AG04449 (cell line): ENCODE measurements around the gene SLA2.

Source experiments
- CTCF ChIA-PET: fragments of 350-600 bp; formaldehyde crosslinking; extraction: SDS; loops from one replicate; lab custom pipeline; 2021; ENCODE audit warnings: antibody characterized with exemption; lab: Yijun Ruan, JAX
- POLR2A ChIA-PET: fragments of 400-600, 350-600 bp; formaldehyde crosslinking; extraction: SDS; loops from one replicate; lab custom pipeline; 2020; ENCODE audit warnings: antibody characterized with exemption, inconsistent platforms; lab: Yijun Ruan, JAX
- DNase-seq: peaks from one replicate; pipeline ENCODE4 v3.0.0-alpha.2; 2010; ENCODE audit warnings: low read depth, low spot score
- H3K4me3 ChIP-seq: 2 replicates; pipeline ENCODE4 v1.5.1; 2011; ENCODE audit warnings: low read depth, mild to moderate bottlenecking, control low read depth, low read length
- TF ChIP-seq, protein P1 (sequence below): IDR thresholded peaks from one replicate; pipeline ENCODE4 v1.5.1; 2011; ENCODE audit warnings: mild to moderate bottlenecking, moderate library complexity, low read length, control low read depth, inconsistent platforms; ENCODE audit not compliant: insufficient read depth; ENCODE audit errors: missing control alignments

SLA2 gene

DNA sequence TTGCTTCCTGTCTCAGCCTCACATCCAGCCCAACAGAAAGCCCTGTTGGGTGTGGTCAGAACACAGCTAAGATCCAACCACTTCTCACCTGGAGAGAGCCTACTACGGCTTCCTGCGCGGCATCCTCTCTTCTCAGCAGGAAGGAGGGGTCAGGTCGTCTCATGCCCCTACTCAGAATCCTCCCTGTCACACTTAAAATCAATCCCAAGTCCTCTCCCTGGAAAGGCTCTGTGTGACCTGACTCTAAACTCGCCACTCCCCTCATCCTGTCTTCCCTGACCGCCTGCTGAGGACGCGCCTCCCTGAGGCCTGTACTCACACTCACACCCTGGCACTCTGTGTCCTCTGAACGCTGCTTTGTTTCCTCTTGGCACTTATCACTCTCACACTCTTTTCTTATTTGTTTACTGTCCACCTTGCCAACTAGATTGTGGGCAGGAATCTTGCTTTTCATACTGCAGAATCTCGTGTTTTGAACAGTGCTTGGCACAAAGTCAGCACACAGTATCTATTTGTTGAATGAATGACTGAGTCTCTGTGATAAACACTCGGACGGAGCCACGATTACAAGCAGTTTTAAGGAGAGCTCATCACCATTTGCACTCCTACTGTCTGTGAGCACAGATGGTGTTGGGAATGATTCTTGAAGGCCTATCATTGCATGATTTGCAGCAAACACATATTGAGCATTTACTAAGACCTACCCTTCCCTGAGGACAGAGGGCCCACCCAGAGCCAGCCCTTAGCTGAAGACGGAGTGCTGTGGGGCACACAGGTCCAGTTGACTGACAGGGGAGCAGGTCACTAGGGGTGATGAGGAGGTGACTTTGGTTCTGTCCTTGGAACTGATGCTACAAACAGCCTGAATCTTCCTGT lies 21.7 kb downstream of the SLA2 start:
- POLR2A ChIA-PET: no interaction called here
- CTCF ChIA-PET: interaction anchor here (0.5 to 2.1 kb wide), 6 partner anchors 12 to 142 kb away, joined by 3 to 12 read pairs (median 3); partner anchors contain the start of gene RAB5IF
- no peak for DNase-seq
- H3K4me3 ChIP-seq: no peak overlapping the region
- TF ChIP-seq, protein P1, sequence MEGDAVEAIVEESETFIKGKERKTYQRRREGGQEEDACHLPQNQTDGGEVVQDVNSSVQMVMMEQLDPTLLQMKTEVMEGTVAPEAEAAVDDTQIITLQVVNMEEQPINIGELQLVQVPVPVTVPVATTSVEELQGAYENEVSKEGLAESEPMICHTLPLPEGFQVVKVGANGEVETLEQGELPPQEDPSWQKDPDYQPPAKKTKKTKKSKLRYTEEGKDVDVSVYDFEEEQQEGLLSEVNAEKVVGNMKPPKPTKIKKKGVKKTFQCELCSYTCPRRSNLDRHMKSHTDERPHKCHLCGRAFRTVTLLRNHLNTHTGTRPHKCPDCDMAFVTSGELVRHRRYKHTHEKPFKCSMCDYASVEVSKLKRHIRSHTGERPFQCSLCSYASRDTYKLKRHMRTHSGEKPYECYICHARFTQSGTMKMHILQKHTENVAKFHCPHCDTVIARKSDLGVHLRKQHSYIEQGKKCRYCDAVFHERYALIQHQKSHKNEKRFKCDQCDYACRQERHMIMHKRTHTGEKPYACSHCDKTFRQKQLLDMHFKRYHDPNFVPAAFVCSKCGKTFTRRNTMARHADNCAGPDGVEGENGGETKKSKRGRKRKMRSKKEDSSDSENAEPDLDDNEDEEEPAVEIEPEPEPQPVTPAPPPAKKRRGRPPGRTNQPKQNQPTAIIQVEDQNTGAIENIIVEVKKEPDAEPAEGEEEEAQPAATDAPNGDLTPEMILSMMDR: no peak

- TF ChIP-seq, protein P1: no peak
- H3K4me3 ChIP-seq: no peak overlapping the region
- ChIA-PET CTCF (interaction anchor here (0.5 to 2.1 kb wide), 5 partner anchors 11 to 131 kb away, joined by 3 to 12 read pairs (median 3); partner anchors contain the start of gene RAB5IF), POLR2A (no interaction called here)
- no peak for DNase-seq
These were observed 22.6 kb downstream of the SLA2 start for GRCh38 chr20:36623444-36623843.

- CTCF ChIA-PET: interaction anchor here (1.1 kb wide), 1 partner anchor 8 kb away, joined by 4 read pairs; no protein-coding TSS in a partner anchor
- no peak for DNase-seq
- TF ChIP-seq, protein P1: no peak
- no peak overlapping the region for H3K4me3 ChIP-seq
- POLR2A ChIA-PET: interaction anchor here (0.6 kb wide), 1 partner anchor 45 kb away, joined by 3 read pairs; no protein-coding TSS in a partner anchor
These were observed 25.1 kb downstream of the SLA2 start for GRCh38 chr20:36620917-36621316.

DNA sequence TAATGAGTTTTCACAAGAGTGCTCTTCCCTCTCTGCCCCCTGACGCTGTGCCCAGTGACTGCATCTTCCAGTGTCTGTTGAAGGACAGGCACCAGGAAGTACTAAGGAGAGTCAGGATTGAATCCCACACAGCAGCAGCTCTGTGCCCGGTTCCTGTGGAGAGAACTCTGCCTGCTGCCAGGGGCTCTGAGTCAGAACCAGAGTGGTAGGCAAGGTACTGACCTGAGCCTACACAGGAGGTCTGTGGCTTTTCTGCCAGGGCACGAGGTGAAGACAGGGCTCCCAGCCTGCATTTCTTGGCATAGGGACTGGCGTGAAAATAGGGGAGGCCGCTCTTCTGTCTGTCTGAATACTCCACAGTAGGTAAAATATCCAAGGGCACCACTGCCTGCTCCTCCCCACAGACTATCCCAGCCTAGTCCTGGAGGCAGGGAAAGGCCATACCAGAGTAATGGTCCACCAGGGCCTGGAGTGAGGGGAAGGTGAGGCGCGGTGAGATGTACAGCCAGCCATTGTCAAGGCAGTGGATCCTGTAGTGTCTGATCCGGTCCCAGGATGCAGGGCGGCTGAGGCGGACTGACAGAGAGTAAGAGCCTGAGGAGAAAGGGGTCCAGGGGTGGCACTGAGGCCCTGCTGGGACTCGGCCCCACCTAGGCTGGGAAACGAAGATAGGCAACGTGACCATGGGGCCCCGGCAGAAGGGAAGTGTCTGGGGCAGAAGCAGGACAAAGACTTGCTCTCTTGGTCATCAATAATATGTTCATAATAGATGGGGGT lies 31.0 kb downstream of the SLA2 start:
- no peak for DNase-seq
- CTCF ChIA-PET: interaction anchor here (1.1 to 7.3 kb wide), 5 partner anchors 10 to 303 kb away, joined by 4 to 98 read pairs (median 31); partner anchors contain the start of gene RAB5IF
- H3K4me3 ChIP-seq: no peak overlapping the region
- POLR2A ChIA-PET: no interaction called here
- TF ChIP-seq, protein P1: no peak

DNA sequence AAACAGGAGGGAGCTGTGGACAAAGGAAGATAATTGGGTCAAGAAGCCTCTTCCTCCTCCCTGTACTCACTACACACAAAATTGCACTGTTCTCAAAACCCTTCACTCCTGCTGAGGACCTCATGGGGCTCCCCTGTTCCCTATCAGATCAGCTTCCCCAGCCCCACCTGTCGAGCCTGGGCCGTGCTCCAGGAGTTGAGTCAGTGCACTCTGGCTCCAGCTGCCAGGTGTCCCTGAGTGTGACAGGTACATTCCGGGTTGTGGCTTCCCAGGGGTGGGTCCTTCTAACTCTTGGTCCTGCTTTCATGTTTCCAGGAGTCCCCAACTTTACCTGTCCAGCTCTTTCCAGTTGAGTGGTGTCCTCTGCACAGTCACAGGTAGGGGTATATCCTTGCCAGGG lies 32.0 kb downstream of the SLA2 start:
- no peak for DNase-seq
- POLR2A ChIA-PET: no interaction called here
- TF ChIP-seq, protein P1: no peak
- CTCF ChIA-PET: interaction anchor here (0.8 to 7.3 kb wide), 10 partner anchors 9 to 304 kb away, joined by 3 to 98 read pairs (median 10); partner anchors contain the start of gene RAB5IF
- no peak overlapping the region for H3K4me3 ChIP-seq
